Activated T-helper 1 cell treated with anti-CD3 and anti-CD28 coated beads, Interleukin-12 subunit alpha, Interleukin-12 subunit beta, Interleukin-2, Interleukin-4 antibody, amounts not matched to agents 30 ng/mL and 10 ng/mL and 1 ng/mL, durations not matched to agents 14 hours and 24 hours and 36 hours (primary cell): ENCODE data around the gene SIK2. TPM values are rescaled to one million over a fixed set of nuclear protein-coding genes. Genes with fewer than 3 reads are reported as not detected.

ENCODE experiments used
- DNase-seq: peaks from one replicate; pipeline ENCODE4 v3.0.0; 2021; ENCODE audit warnings: low spot score
- H3K27ac Mint-ChIP-seq: one replicate; pipeline ENCODE4 v1.8.0; 2021; ENCODE audit warnings: mild to moderate bottlenecking, mixed read lengths
- H3K27me3 Mint-ChIP-seq: one replicate; pipeline ENCODE4 v1.8.0; 2022; ENCODE audit warnings: mild to moderate bottlenecking, moderate library complexity, mixed read lengths; ENCODE audit not compliant: insufficient read depth
- H3K36me3 Mint-ChIP-seq: one replicate; pipeline ENCODE4 v1.8.0; 2021; ENCODE audit warnings: low read depth, mixed read lengths
- H3K4me1 Mint-ChIP-seq: one replicate; pipeline ENCODE4 v1.8.0; 2021; ENCODE audit warnings: low read depth, mixed read lengths
- H3K4me3 Mint-ChIP-seq: one replicate; pipeline ENCODE4 v1.8.0; 2021; ENCODE audit warnings: mild to moderate bottlenecking, moderate library complexity, mixed read lengths
- H3K9me3 Mint-ChIP-seq: one replicate; pipeline ENCODE4 v1.8.0; 2021; ENCODE audit warnings: mixed read lengths
- intact Hi-C: fragments of 100-400 bp; cut with micrococcal nuclease; formaldehyde crosslinking; loops from one replicate; pipeline ENCODE4 v1.15.1; 2024
- total RNA-seq: library from RNA; stranded (reverse); gene quantifications from 2 replicates; pipeline ENCODE4 v1.2.3, GENCODE V29; 2022

Gene SIK2
- total RNA-seq, 1 donor from 2014 or later, result 10.0 TPM

- intact Hi-C loops, result no loop called here
- no peak for DNase-seq
- H3K27me3 Mint-ChIP-seq, result peaks cover 4% of the 10 kb centered on the region
- H3K4me3 Mint-ChIP-seq, result no peak overlapping the region
- no peaks in the 10 kb centered on the region for H3K4me1 Mint-ChIP-seq
- no peaks in the 10 kb centered on the region for H3K9me3 Mint-ChIP-seq
- no peak overlapping the region for H3K27ac Mint-ChIP-seq
- H3K36me3 Mint-ChIP-seq, result no peaks in the 10 kb centered on the region
Observed at GRCh38 chr11:111570796-111571195, 31.5 kb upstream of the SIK2 start.

GRCh38 chr11:111571829-111572501, 30.3 kb upstream of the SIK2 start:
- no peak for DNase-seq
- H3K9me3 Mint-ChIP-seq, result no peaks in the 10 kb centered on the region
- intact Hi-C loops, result no loop called here
- peaks cover 4% of the 10 kb centered on the region for H3K27me3 Mint-ChIP-seq
- H3K4me3 Mint-ChIP-seq, result no peak overlapping the region
- H3K36me3 Mint-ChIP-seq, result no peaks in the 10 kb centered on the region
- H3K4me1 Mint-ChIP-seq, result no peaks in the 10 kb centered on the region
- H3K27ac Mint-ChIP-seq, result no peak overlapping the region

DNA sequence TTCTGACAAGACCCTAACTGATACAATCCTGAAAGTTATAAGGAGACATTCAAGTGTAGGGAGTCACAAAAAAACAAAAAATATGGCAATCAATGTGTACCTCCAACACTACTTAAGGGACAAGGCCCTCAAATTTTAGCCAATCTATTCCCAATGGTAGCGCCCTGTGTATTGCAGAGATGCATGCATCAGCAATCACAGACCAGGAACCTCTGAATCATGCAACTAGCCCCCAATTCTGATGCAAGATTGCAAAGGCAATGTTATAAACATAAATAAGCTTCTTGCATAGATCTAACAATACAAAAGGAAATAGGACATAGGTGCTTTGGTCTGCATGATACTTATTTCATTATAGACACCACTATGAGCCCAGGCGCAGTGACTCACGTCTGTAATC, 29.7 kb upstream of the SIK2 start:
- H3K4me1 Mint-ChIP-seq, result no peaks in the 10 kb centered on the region
- no peak overlapping the region for H3K27ac Mint-ChIP-seq
- no peaks in the 10 kb centered on the region for H3K9me3 Mint-ChIP-seq
- DNase-seq, result no peak
- no peak overlapping the region for H3K4me3 Mint-ChIP-seq
- no peaks in the 10 kb centered on the region for H3K36me3 Mint-ChIP-seq
- intact Hi-C loops, result no loop called here
- peaks cover 4% of the 10 kb centered on the region for H3K27me3 Mint-ChIP-seq

DNA sequence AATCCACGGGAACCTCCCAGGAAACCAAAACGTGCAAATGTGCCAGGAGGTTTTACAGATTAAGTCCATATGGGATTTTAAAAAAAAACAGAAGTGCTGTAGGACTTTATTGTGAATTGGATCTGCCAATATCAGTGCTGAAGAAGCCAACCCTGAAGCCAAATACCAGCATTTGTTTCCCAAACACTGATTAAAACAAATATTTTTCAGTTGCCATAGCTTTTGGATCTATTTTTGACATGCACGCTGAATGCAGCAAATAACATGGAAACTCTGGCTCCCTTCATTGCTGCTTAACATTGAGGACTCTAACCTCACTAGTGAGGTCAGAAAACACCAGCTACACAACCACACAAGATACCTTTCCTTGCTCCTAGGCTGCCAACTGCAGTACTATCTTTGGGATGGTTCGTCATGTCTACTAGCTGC, 28.4 kb upstream of the SIK2 start:
- H3K36me3 Mint-ChIP-seq, result no peaks in the 10 kb centered on the region

GRCh38 chr11:111574373-111575225, 27.6 kb upstream of the SIK2 start:
- no peak for DNase-seq
- Mint-ChIP-seq H3K36me3 (no peaks in the 10 kb centered on the region), H3K27ac (no peak overlapping the region), H3K27me3 (peaks cover 4% of the 10 kb centered on the region), H3K4me1 (no peaks in the 10 kb centered on the region), H3K9me3 (no peaks in the 10 kb centered on the region), H3K4me3 (no peak overlapping the region)
- intact Hi-C loops, result no loop called here

More for the DNA sequence above, 28.4 kb upstream of the SIK2 start:
- no peak for DNase-seq
- H3K4me3 Mint-ChIP-seq, result no peak overlapping the region
- peaks cover 4% of the 10 kb centered on the region for H3K27me3 Mint-ChIP-seq
- no peak overlapping the region for H3K27ac Mint-ChIP-seq
- H3K4me1 Mint-ChIP-seq, result no peaks in the 10 kb centered on the region
- no peaks in the 10 kb centered on the region for H3K9me3 Mint-ChIP-seq
- intact Hi-C loops, result no loop called here

DNA sequence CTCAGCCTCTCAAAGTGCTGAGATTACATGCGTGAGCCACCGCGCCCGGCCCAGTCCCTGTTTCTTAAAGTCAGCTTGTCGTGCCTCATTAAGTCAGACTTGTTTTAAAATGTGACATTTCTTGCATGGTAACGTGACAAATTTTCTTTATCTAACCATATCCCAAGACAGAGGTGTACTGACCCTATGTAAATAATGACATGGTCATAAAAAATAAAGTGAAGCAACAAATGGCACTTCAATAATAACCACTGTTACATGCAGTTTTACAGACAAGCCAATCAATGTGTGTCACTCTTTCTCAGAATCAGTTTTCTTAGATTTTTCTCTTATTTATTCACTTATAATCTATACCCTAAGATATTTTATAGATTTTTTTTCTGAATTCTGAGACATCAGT, 26.5 kb upstream of the SIK2 start:
- H3K4me3 Mint-ChIP-seq, result no peak overlapping the region
- no peak overlapping the region for H3K27ac Mint-ChIP-seq
- H3K4me1 Mint-ChIP-seq, result no peaks in the 10 kb centered on the region
- DNase-seq, result no peak
- H3K27me3 Mint-ChIP-seq, result peaks cover 3% of the 10 kb centered on the region
- intact Hi-C loops, result no loop called here
- H3K36me3 Mint-ChIP-seq, result no peaks in the 10 kb centered on the region
- H3K9me3 Mint-ChIP-seq, result no peaks in the 10 kb centered on the region

- Mint-ChIP-seq H3K9me3 (no peaks in the 10 kb centered on the region), H3K27me3 (peaks cover 2% of the 10 kb centered on the region), H3K4me3 (no peak overlapping the region), H3K4me1 (no peaks in the 10 kb centered on the region), H3K27ac (no peak overlapping the region), H3K36me3 (no peaks in the 10 kb centered on the region)
- intact Hi-C loops, result no loop called here
- no peak for DNase-seq
Observed at GRCh38 chr11:111577821-111578220, 24.4 kb upstream of the SIK2 start.

DNA sequence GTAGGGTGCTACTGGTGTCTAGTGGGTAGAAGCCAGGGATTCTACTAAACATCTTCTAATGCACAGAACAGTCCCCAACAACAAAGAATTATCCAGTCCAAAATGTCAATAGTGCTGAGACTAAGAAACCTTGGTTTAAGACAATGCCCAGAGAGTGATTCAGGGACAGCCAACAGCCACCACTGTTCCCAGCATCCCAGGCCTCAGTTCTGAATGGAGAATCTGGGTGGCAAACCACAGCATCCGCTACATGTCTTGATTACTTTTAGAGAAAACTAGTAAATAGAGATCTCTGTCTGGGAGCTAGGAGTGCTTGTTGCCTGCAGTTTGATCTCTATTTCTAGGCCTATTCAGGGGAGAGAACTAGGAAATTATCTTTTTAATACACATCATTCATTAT, 20.9 kb upstream of the SIK2 start:
- Mint-ChIP-seq H3K4me3 (no peak overlapping the region), H3K36me3 (no peaks in the 10 kb centered on the region), H3K4me1 (no peaks in the 10 kb centered on the region), H3K9me3 (no peaks in the 10 kb centered on the region), H3K27ac (no peak overlapping the region), H3K27me3 (no peaks in the 10 kb centered on the region)
- no peak for DNase-seq
- intact Hi-C loops, result no loop called here

DNA sequence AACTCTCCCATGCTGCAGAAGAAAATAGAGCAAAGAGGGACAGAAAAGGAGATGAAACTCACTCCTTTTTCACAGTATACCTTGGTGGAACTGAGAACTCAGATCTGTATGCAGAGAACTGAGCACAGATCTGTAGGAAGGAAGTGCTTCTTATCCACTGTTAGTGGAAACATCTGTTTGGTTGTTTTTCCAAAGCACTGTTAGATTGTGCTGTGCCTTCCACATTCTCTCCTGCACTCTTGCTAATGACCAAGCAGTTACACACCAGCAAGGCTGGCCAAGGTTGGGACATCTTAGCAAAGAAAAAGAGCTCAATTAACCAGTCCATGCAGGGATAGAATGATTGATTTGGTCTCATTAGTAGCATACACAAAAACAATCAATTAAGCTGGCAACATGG, 20.1 kb upstream of the SIK2 start:
- H3K36me3 Mint-ChIP-seq, result no peaks in the 10 kb centered on the region

GRCh38 chr11:111582881-111583280, 19.4 kb upstream of the SIK2 start:
- Mint-ChIP-seq H3K4me3 (no peak overlapping the region), H3K9me3 (no peaks in the 10 kb centered on the region), H3K4me1 (no peaks in the 10 kb centered on the region), H3K27ac (no peak overlapping the region), H3K27me3 (no peaks in the 10 kb centered on the region), H3K36me3 (no peaks in the 10 kb centered on the region)
- intact Hi-C loops, result no loop called here
- no peak for DNase-seq

More for the DNA sequence above, 20.1 kb upstream of the SIK2 start:
- DNase-seq, result no peak
- H3K4me1 Mint-ChIP-seq, result no peaks in the 10 kb centered on the region
- no peaks in the 10 kb centered on the region for H3K9me3 Mint-ChIP-seq
- H3K27me3 Mint-ChIP-seq, result no peaks in the 10 kb centered on the region
- no peak overlapping the region for H3K27ac Mint-ChIP-seq
- intact Hi-C loops, result no loop called here
- no peak overlapping the region for H3K4me3 Mint-ChIP-seq

- H3K27ac Mint-ChIP-seq, result no peak overlapping the region
- no peaks in the 10 kb centered on the region for H3K36me3 Mint-ChIP-seq
- no peaks in the 10 kb centered on the region for H3K4me1 Mint-ChIP-seq
Observed at GRCh38 chr11:111585371-111585770, 16.9 kb upstream of the SIK2 start.

DNA sequence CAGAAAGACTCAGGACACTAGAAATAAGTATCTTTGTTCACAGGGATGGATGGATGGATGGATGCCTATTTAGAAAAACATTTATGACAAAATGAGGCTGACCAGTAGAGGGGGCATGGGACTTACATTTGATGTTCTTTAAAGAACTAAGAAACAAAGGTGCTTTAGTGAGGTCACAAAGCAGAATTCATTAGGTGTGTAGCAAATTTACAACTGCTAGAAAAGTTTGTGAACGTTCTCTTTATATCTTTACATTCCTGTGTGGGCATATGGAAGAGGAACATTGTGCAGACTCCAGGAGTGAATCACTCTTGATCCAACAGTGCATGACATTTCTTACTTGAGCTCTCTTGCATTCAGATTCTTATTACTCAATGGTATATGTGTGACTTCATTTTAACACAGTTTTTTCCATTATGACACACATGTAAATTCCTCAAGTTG, 15.8 kb upstream of the SIK2 start:
- Mint-ChIP-seq H3K4me1 (no peaks in the 10 kb centered on the region), H3K36me3 (no peaks in the 10 kb centered on the region), H3K27ac (no peak overlapping the region)

More at GRCh38 chr11:111585371-111585770, 16.9 kb upstream of the SIK2 start:
- Mint-ChIP-seq H3K4me3 (no peak overlapping the region), H3K27me3 (peaks cover 6% of the 10 kb centered on the region), H3K9me3 (no peaks in the 10 kb centered on the region)
- DNase-seq, result no peak
- intact Hi-C loops, result no loop called here

GRCh38 chr11:111589114-111589513, 13.1 kb upstream of the SIK2 start:
- peaks cover 6% of the 10 kb centered on the region for H3K27me3 Mint-ChIP-seq
- no peak overlapping the region for H3K27ac Mint-ChIP-seq
- no peaks in the 10 kb centered on the region for H3K36me3 Mint-ChIP-seq
- no peak overlapping the region for H3K4me3 Mint-ChIP-seq
- H3K9me3 Mint-ChIP-seq, result no peaks in the 10 kb centered on the region
- H3K4me1 Mint-ChIP-seq, result no peaks in the 10 kb centered on the region
- intact Hi-C loops, result no loop called here
- no peak for DNase-seq

More for the DNA sequence above, 15.8 kb upstream of the SIK2 start:
- peaks cover 6% of the 10 kb centered on the region for H3K27me3 Mint-ChIP-seq
- no peak for DNase-seq
- H3K4me3 Mint-ChIP-seq, result no peak overlapping the region
- no peaks in the 10 kb centered on the region for H3K9me3 Mint-ChIP-seq
- intact Hi-C loops, result loop anchor here (1.0 kb wide), 4 partner anchors 16 to 255 kb away; partner anchors contain the start of gene SIK2
